Measurements from ENCODE around the gene PRKD3. TPM values are rescaled to one million over a fixed set of nuclear protein-coding genes. Genes with fewer than 3 reads are reported as not detected.

Gene PRKD3
- total and polyA plus RNA-seq, 4 donors: 14.1 to 54.8 (median 29.0) TPM

GRCh38 chr2:37335604-37336003 lies 11.0 kb upstream of the PRKD3 start:
- intact Hi-C loops (cut with DNase I): no loop called here
- H3K9me3 ChIP-seq (ENCODE audit: control insufficient read depth, low read length): no peaks in the 10 kb centered on the region
- 83 to 87% methylated on average over 2 of the region's 2 CpGs for WGBS, 2 donors

GRCh38 chr2:37333256-37333655 lies 8.6 kb upstream of the PRKD3 start:
- no peak overlapping the region for H3K27ac ChIP-seq (ENCODE audit: low read depth in 1 of 2, low read length in 2 of 2)
- ATAC-seq (ENCODE audit: low FRiP score): no peak
- WGBS, 2 donors: 60 to 71% methylated on average over 2 of the region's 2 CpGs

More at GRCh38 chr2:37335604-37336003, 11.0 kb upstream of the PRKD3 start:
- Histone ChIP-seq H3K4me1 (ENCODE audit: control insufficient read depth in 1 of 2, insufficient read depth in 2 of 2, low read length in 2 of 2) (no peaks in the 10 kb centered on the region), H3K36me3 (ENCODE audit: control insufficient read depth in 1 of 2, insufficient read depth in 2 of 2, low read length in 1 of 2) (no peaks in the 10 kb centered on the region), H3K27me3 (ENCODE audit: control insufficient read depth in 1 of 2, insufficient read depth in 2 of 2, low read length in 1 of 2) (no peaks in the 10 kb centered on the region), H3K4me3 (ENCODE audit: low read length in 2 of 2) (no peak overlapping the region), H3K27ac (ENCODE audit: low read depth in 1 of 2, low read length in 2 of 2) (no peak overlapping the region)
- no peak for DNase-seq
- ATAC-seq (ENCODE audit: low FRiP score): no peak

GRCh38 chr2:37332560-37332959 lies 7.9 kb upstream of the PRKD3 start:
- DNase-seq: no peak
- H3K36me3 ChIP-seq (ENCODE audit: control insufficient read depth in 1 of 2, insufficient read depth in 2 of 2, low read length in 1 of 2): no peaks in the 10 kb centered on the region
- WGBS, 2 donors: 93 to 94% methylated on average over 3 of the region's 3 CpGs
- H3K4me1 ChIP-seq (ENCODE audit: control insufficient read depth in 1 of 2, insufficient read depth in 2 of 2, low read length in 2 of 2): no peaks in the 10 kb centered on the region
- no peak overlapping the region for H3K4me3 ChIP-seq (ENCODE audit: low read length in 2 of 2)
- no peaks in the 10 kb centered on the region for H3K9me3 ChIP-seq (ENCODE audit: control insufficient read depth, low read length)
- H3K27ac ChIP-seq (ENCODE audit: low read depth in 1 of 2, low read length in 2 of 2): no peak overlapping the region
- no peaks in the 10 kb centered on the region for H3K27me3 ChIP-seq (ENCODE audit: control insufficient read depth in 1 of 2, insufficient read depth in 2 of 2, low read length in 1 of 2)
- no peak for ATAC-seq (ENCODE audit: low FRiP score)
- intact Hi-C loops (cut with DNase I): no loop called here

More at GRCh38 chr2:37333256-37333655, 8.6 kb upstream of the PRKD3 start:
- no peaks in the 10 kb centered on the region for H3K4me1 ChIP-seq (ENCODE audit: control insufficient read depth in 1 of 2, insufficient read depth in 2 of 2, low read length in 2 of 2)
- no peaks in the 10 kb centered on the region for H3K9me3 ChIP-seq (ENCODE audit: control insufficient read depth, low read length)
- DNase-seq: no peak
- intact Hi-C loops (cut with DNase I): no loop called here
- H3K4me3 ChIP-seq (ENCODE audit: low read length in 2 of 2): no peak overlapping the region
- no peaks in the 10 kb centered on the region for H3K27me3 ChIP-seq (ENCODE audit: control insufficient read depth in 1 of 2, insufficient read depth in 2 of 2, low read length in 1 of 2)
- no peaks in the 10 kb centered on the region for H3K36me3 ChIP-seq (ENCODE audit: control insufficient read depth in 1 of 2, insufficient read depth in 2 of 2, low read length in 1 of 2)

- DNase-seq (no peak), ATAC-seq (ENCODE audit: low FRiP score) (no peak)
- Histone ChIP-seq H3K36me3 (ENCODE audit: control insufficient read depth in 1 of 2, insufficient read depth in 2 of 2, low read length in 1 of 2) (no peaks in the 10 kb centered on the region), H3K9me3 (ENCODE audit: control insufficient read depth, low read length) (no peaks in the 10 kb centered on the region), H3K4me1 (ENCODE audit: control insufficient read depth in 1 of 2, insufficient read depth in 2 of 2, low read length in 2 of 2) (no peaks in the 10 kb centered on the region), H3K27ac (ENCODE audit: low read depth in 1 of 2, low read length in 2 of 2) (no peak overlapping the region), H3K27me3 (ENCODE audit: control insufficient read depth in 1 of 2, insufficient read depth in 2 of 2, low read length in 1 of 2) (no peaks in the 10 kb centered on the region), H3K4me3 (ENCODE audit: low read length in 2 of 2) (no peak overlapping the region)
- intact Hi-C loops (cut with DNase I): no loop called here
These were observed 6.0 kb upstream of the PRKD3 start for GRCh38 chr2:37330681-37331080.

GRCh38 chr2:37326866-37327634 lies 2.4 kb upstream of the PRKD3 start:
- DNase-seq (no peak), ATAC-seq (ENCODE audit: low FRiP score) (no peak)
- H3K27ac ChIP-seq (ENCODE audit: low read depth in 1 of 2, low read length in 2 of 2): no peak overlapping the region
- no peaks in the 10 kb centered on the region for H3K4me1 ChIP-seq (ENCODE audit: control insufficient read depth in 1 of 2, insufficient read depth in 2 of 2, low read length in 2 of 2)
- 49% methylated on average over 8 of the region's 8 CpGs for WGBS, 2 donors
- H3K9me3 ChIP-seq (ENCODE audit: control insufficient read depth, low read length): no peaks in the 10 kb centered on the region
- H3K27me3 ChIP-seq (ENCODE audit: control insufficient read depth in 1 of 2, insufficient read depth in 2 of 2, low read length in 1 of 2): no peaks in the 10 kb centered on the region
- no peaks in the 10 kb centered on the region for H3K36me3 ChIP-seq (ENCODE audit: control insufficient read depth in 1 of 2, insufficient read depth in 2 of 2, low read length in 1 of 2)
- intact Hi-C loops (cut with DNase I): no loop called here
- peak overlapping the region; percentile 15 to 22 for H3K4me3 ChIP-seq (ENCODE audit: low read length in 2 of 2)

GRCh38 chr2:37326285-37326684 lies 1.7 kb upstream of the PRKD3 start:
- Histone ChIP-seq H3K27ac (ENCODE audit: low read depth in 1 of 2, low read length in 2 of 2) (no peak overlapping the region), H3K9me3 (ENCODE audit: control insufficient read depth, low read length) (no peaks in the 10 kb centered on the region), H3K4me3 (ENCODE audit: low read length in 2 of 2) (peak overlapping the region; percentile 15 to 22), H3K27me3 (ENCODE audit: control insufficient read depth in 1 of 2, insufficient read depth in 2 of 2, low read length in 1 of 2) (no peaks in the 10 kb centered on the region), H3K4me1 (ENCODE audit: control insufficient read depth in 1 of 2, insufficient read depth in 2 of 2, low read length in 2 of 2) (no peaks in the 10 kb centered on the region), H3K36me3 (ENCODE audit: control insufficient read depth in 1 of 2, insufficient read depth in 2 of 2, low read length in 1 of 2) (no peaks in the 10 kb centered on the region)
- WGBS, 2 donors: 0 to 2% methylated on average over 2 of the region's 2 CpGs
- ATAC-seq (ENCODE audit: low FRiP score) (peak; percentile 71), DNase-seq (peak in 1 of 2 donors; percentile 50)
- intact Hi-C loops (cut with DNase I): no loop called here

GRCh38 chr2:37325625-37326071 lies 1.0 kb upstream of the PRKD3 start:
- Histone ChIP-seq H3K4me1 (ENCODE audit: control insufficient read depth in 1 of 2, insufficient read depth in 2 of 2, low read length in 2 of 2) (no peaks in the 10 kb centered on the region), H3K9me3 (ENCODE audit: control insufficient read depth, low read length) (no peaks in the 10 kb centered on the region), H3K36me3 (ENCODE audit: control insufficient read depth in 1 of 2, insufficient read depth in 2 of 2, low read length in 1 of 2) (no peaks in the 10 kb centered on the region), H3K27ac (ENCODE audit: low read depth in 1 of 2, low read length in 2 of 2) (peak overlapping the region; percentile 58 to 71), H3K4me3 (ENCODE audit: low read length in 2 of 2) (no peak overlapping the region), H3K27me3 (ENCODE audit: control insufficient read depth in 1 of 2, insufficient read depth in 2 of 2, low read length in 1 of 2) (no peaks in the 10 kb centered on the region)
- WGBS, 2 donors: 53 to 57% methylated on average over 12 of the region's 12 CpGs
- intact Hi-C loops (cut with DNase I): no loop called here
- ATAC-seq (ENCODE audit: low FRiP score) (no peak), DNase-seq (peak; percentile 49 to 67)

- no peaks in the 10 kb centered on the region for H3K27me3 ChIP-seq (ENCODE audit: control insufficient read depth in 1 of 2, insufficient read depth in 2 of 2, low read length in 1 of 2)
- intact Hi-C loops (cut with DNase I): loop anchor here in 1 of 2 donors (5.0 kb wide), 1 partner anchor 92 kb away; the partner anchor contains the start of genes CEBPZ and NDUFAF7
- WGBS, 2 donors: 0% methylated on average over 16 to 33 of the region's 33 CpGs
- H3K27ac ChIP-seq (ENCODE audit: low read depth in 1 of 2, low read length in 2 of 2): peak overlapping the region; percentile 65 to 90
- no peaks in the 10 kb centered on the region for H3K36me3 ChIP-seq (ENCODE audit: control insufficient read depth in 1 of 2, insufficient read depth in 2 of 2, low read length in 1 of 2)
- DNase-seq (peak; percentile 89 to 94), ATAC-seq (ENCODE audit: low FRiP score) (no peak)
- no peaks in the 10 kb centered on the region for H3K4me1 ChIP-seq (ENCODE audit: control insufficient read depth in 1 of 2, insufficient read depth in 2 of 2, low read length in 2 of 2)
- H3K9me3 ChIP-seq (ENCODE audit: control insufficient read depth, low read length): no peaks in the 10 kb centered on the region
- peak overlapping the region; percentile 89 to 100 for H3K4me3 ChIP-seq (ENCODE audit: low read length in 2 of 2)
These were observed 172 bp downstream of the PRKD3 start for GRCh38 chr2:37324536-37324785.
